Measurements from ENCODE around the gene PRSS2. TPM values are rescaled to one million over a fixed set of nuclear protein-coding genes. Genes with fewer than 3 reads are reported as not detected.

Gene PRSS2
- polyA plus RNA-seq, 1 donor: 60.4 TPM

- Histone ChIP-seq H3K27me3 (ENCODE audit: control insufficient read depth, insufficient read depth, low read length) (peaks cover 62% of the 10 kb centered on the region), H3K27ac (ENCODE audit: low read length) (no peak overlapping the region), H3K4me1 (ENCODE audit: control insufficient read depth, insufficient read depth, low read length) (peaks cover 5% of the 10 kb centered on the region), H3K4me3 (ENCODE audit: low read length) (no peak overlapping the region), H3K36me3 (ENCODE audit: control insufficient read depth, insufficient read depth, low read length) (no peaks in the 10 kb centered on the region), H3K9me3 (ENCODE audit: control insufficient read depth, low read depth, low read length) (no peaks in the 10 kb centered on the region)
- WGBS (ENCODE audit: insufficient coverage, low lambda C conversion rate): no CpG with 5 or more reads among the region's 2 CpGs
- DNase-seq: no peak
These were observed 21.8 kb downstream of the PRSS2 start for GRCh38 chr7:142792593-142792992.

GRCh38 chr7:142793156-142793555 is 22.4 kb downstream of the PRSS2 start:
- no peaks in the 10 kb centered on the region for H3K9me3 ChIP-seq (ENCODE audit: control insufficient read depth, low read depth, low read length)
- no peak overlapping the region for H3K27ac ChIP-seq (ENCODE audit: low read length)
- no peak for DNase-seq
- H3K4me1 ChIP-seq (ENCODE audit: control insufficient read depth, insufficient read depth, low read length): peaks cover 7% of the 10 kb centered on the region
- H3K36me3 ChIP-seq (ENCODE audit: control insufficient read depth, insufficient read depth, low read length): no peaks in the 10 kb centered on the region
- WGBS (ENCODE audit: insufficient coverage, low lambda C conversion rate): no CpG with 5 or more reads among the region's 5 CpGs
- H3K27me3 ChIP-seq (ENCODE audit: control insufficient read depth, insufficient read depth, low read length): peaks cover 68% of the 10 kb centered on the region
- no peak overlapping the region for H3K4me3 ChIP-seq (ENCODE audit: low read length)

DNA sequence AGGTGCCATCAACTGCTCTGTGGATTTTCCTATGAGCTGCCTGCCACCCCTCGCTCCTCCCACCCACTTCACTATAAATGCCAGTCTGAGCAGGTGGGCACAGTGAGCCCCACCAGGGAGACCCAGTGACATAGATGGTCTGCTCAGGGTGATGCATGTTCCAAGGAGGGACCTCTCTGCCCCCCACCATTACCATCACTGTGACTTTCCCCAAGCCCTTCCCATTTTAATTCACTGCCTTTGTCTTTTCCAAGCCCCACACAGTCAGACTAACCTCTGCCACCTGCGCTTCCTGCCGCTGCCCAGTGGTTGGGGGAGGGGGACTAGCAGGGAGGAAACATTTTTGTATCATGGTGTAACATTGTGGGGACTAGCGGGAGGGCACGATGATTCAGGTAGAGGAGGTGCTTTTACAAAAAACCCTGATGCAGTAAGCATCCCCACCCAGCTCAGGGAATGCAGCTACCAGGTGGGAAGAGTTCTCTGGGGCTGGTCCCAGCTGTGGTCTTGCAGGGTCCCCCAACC is 24.6 kb downstream of the PRSS2 start:
- Histone ChIP-seq H3K4me1 (ENCODE audit: control insufficient read depth, insufficient read depth, low read length) (peaks cover 7% of the 10 kb centered on the region), H3K4me3 (ENCODE audit: low read length) (no peak overlapping the region), H3K36me3 (ENCODE audit: control insufficient read depth, insufficient read depth, low read length) (no peaks in the 10 kb centered on the region), H3K27me3 (ENCODE audit: control insufficient read depth, insufficient read depth, low read length) (peaks cover 84% of the 10 kb centered on the region), H3K9me3 (ENCODE audit: control insufficient read depth, low read depth, low read length) (no peaks in the 10 kb centered on the region), H3K27ac (ENCODE audit: low read length) (no peak overlapping the region)
- DNase-seq: no peak
- no CpG with 5 or more reads among the region's 5 CpGs for WGBS (ENCODE audit: insufficient coverage, low lambda C conversion rate)

DNA sequence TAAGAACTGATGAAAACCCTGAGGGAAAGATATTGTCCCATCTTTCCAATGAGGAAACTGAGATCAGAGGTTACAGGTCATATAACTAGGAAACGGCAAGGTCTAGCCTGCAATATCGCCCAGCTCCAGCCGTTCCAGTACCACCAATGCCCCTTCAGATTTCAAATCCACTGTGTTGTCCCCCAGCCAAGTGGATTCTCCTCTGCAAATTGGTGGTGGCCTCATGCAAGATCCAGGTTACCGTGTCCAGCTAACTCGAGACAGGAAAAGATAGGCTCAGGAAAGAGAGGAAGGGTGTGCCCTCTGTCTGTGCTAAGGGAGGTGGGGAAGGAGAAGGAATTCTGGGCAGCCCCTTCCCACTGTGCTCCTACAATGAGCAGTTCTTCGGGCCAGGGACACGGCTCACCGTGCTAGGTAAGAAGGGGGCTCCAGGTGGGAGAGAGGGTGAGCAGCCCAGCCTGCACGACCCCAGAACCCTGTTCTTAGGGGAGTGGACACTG is 25.3 kb downstream of the PRSS2 start:
- Histone ChIP-seq H3K4me3 (ENCODE audit: low read length) (no peak overlapping the region), H3K27me3 (ENCODE audit: control insufficient read depth, insufficient read depth, low read length) (peaks cover 86% of the 10 kb centered on the region), H3K27ac (ENCODE audit: low read length) (no peak overlapping the region), H3K36me3 (ENCODE audit: control insufficient read depth, insufficient read depth, low read length) (no peaks in the 10 kb centered on the region), H3K4me1 (ENCODE audit: control insufficient read depth, insufficient read depth, low read length) (peaks cover 7% of the 10 kb centered on the region), H3K9me3 (ENCODE audit: control insufficient read depth, low read depth, low read length) (no peaks in the 10 kb centered on the region)
- no peak for DNase-seq
- WGBS (ENCODE audit: insufficient coverage, low lambda C conversion rate): no CpG with 5 or more reads among the region's 9 CpGs

- WGBS (ENCODE audit: insufficient coverage, low lambda C conversion rate): no CpG with 5 or more reads among the region's 74 CpGs
- Histone ChIP-seq H3K4me3 (ENCODE audit: low read length) (peak overlapping the region; percentile 18), H3K4me1 (ENCODE audit: control insufficient read depth, insufficient read depth, low read length) (peaks cover 7% of the 10 kb centered on the region), H3K27me3 (ENCODE audit: control insufficient read depth, insufficient read depth, low read length) (peaks cover 86% of the 10 kb centered on the region), H3K27ac (ENCODE audit: low read length) (no peak overlapping the region), H3K9me3 (ENCODE audit: control insufficient read depth, low read depth, low read length) (no peaks in the 10 kb centered on the region), H3K36me3 (ENCODE audit: control insufficient read depth, insufficient read depth, low read length) (no peaks in the 10 kb centered on the region)
- DNase-seq: no peak
These were observed 26.0 kb downstream of the PRSS2 start for GRCh38 chr7:142796501-142797390.

GRCh38 chr7:142797391-142798377 is 26.9 kb downstream of the PRSS2 start:
- H3K36me3 ChIP-seq (ENCODE audit: control insufficient read depth, insufficient read depth, low read length): no peaks in the 10 kb centered on the region
- peak overlapping the region; percentile 18 for H3K4me3 ChIP-seq (ENCODE audit: low read length)
- no peak overlapping the region for H3K27ac ChIP-seq (ENCODE audit: low read length)
- WGBS (ENCODE audit: insufficient coverage, low lambda C conversion rate): 0% methylated on average over 4 of the region's 33 CpGs
- H3K27me3 ChIP-seq (ENCODE audit: control insufficient read depth, insufficient read depth, low read length): peaks cover 82% of the 10 kb centered on the region
- no peak for DNase-seq
- H3K9me3 ChIP-seq (ENCODE audit: control insufficient read depth, low read depth, low read length): no peaks in the 10 kb centered on the region
- H3K4me1 ChIP-seq (ENCODE audit: control insufficient read depth, insufficient read depth, low read length): peaks cover 7% of the 10 kb centered on the region

DNA sequence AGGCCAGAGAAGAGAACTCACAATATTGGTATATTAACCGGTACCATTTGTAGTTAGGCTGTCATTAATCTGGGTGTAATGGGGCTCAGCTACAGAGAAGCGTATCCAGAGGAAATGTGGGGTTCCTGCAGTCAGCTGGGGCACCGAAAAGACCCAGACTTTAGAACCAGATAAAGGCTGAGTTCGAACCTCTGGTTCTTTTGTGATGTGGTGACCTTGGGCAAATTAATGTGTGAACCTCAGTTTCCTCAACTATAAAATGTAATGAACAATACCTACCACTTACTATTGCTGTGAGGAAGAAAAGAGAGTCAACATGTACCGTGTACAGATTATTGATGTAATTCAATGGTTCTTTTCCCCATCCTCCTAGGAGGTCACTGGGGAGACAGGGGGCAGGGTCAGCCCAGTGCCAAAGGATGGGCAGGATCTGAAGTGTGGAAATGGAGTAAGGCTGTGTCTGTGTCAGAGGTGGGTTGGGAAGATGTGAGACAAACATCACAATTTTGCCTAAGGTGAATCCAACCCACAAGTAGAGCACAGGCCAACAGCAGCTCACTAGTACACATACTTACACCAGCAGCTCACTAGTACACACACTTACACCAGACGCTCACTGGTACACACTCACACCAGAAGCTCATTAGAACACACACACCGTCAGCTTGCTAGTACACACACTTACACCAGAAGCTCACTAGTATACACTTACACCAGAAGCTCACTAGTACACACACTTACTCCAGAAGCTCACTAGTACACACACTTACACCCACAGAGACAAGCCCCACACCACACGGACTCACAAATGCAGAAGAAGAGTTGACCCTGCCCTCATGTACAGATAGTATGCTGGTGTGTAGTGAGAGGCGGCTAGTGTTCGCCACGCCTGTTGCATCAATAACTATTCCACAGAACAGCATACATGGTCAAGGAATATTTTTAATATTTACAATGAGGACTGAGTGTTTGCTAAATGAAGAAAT is 28.0 kb downstream of the PRSS2 start:
- Histone ChIP-seq H3K36me3 (ENCODE audit: control insufficient read depth, insufficient read depth, low read length) (no peaks in the 10 kb centered on the region), H3K4me1 (ENCODE audit: control insufficient read depth, insufficient read depth, low read length) (peaks cover 7% of the 10 kb centered on the region), H3K27ac (ENCODE audit: low read length) (no peak overlapping the region), H3K4me3 (ENCODE audit: low read length) (no peak overlapping the region), H3K9me3 (ENCODE audit: control insufficient read depth, low read depth, low read length) (no peaks in the 10 kb centered on the region), H3K27me3 (ENCODE audit: control insufficient read depth, insufficient read depth, low read length) (peaks cover 73% of the 10 kb centered on the region)
- DNase-seq: no peak
- WGBS (ENCODE audit: insufficient coverage, low lambda C conversion rate): no CpG with 5 or more reads among the region's 11 CpGs

GRCh38 chr7:142799437-142799835 is 28.7 kb downstream of the PRSS2 start:
- Histone ChIP-seq H3K27me3 (ENCODE audit: control insufficient read depth, insufficient read depth, low read length) (peaks cover 66% of the 10 kb centered on the region), H3K4me3 (ENCODE audit: low read length) (no peak overlapping the region), H3K9me3 (ENCODE audit: control insufficient read depth, low read depth, low read length) (no peaks in the 10 kb centered on the region), H3K4me1 (ENCODE audit: control insufficient read depth, insufficient read depth, low read length) (peaks cover 7% of the 10 kb centered on the region), H3K27ac (ENCODE audit: low read length) (no peak overlapping the region), H3K36me3 (ENCODE audit: control insufficient read depth, insufficient read depth, low read length) (no peaks in the 10 kb centered on the region)
- 80% methylated on average over 1 of the region's 3 CpGs for WGBS (ENCODE audit: insufficient coverage, low lambda C conversion rate)
- DNase-seq: no peak

DNA sequence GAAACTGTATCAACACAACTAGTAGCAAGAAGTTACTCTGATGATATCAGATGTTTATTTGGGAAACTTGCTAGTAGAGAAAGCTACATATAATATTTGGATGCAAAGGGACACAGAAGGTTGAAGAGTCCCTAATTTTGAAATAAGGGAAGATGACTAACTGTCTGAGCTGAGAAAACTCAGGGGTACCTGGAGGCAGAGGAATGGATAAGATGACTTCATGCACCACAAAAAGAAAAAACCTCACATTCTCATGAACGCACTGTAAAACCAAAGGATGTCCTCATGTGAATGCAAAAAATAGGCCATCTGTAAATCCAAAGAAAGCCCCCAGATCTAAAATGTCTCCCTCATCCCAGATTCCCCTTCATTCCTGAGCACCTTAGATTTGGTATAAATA is 29.3 kb downstream of the PRSS2 start:
- DNase-seq: no peak
- H3K27ac ChIP-seq (ENCODE audit: low read length): no peak overlapping the region
- peaks cover 64% of the 10 kb centered on the region for H3K27me3 ChIP-seq (ENCODE audit: control insufficient read depth, insufficient read depth, low read length)
- H3K36me3 ChIP-seq (ENCODE audit: control insufficient read depth, insufficient read depth, low read length): no peaks in the 10 kb centered on the region
- H3K4me3 ChIP-seq (ENCODE audit: low read length): no peak overlapping the region
- H3K9me3 ChIP-seq (ENCODE audit: control insufficient read depth, low read depth, low read length): no peaks in the 10 kb centered on the region
- WGBS (ENCODE audit: insufficient coverage, low lambda C conversion rate): 100% methylated on average over 1 of the region's 1 CpG
- peaks cover 7% of the 10 kb centered on the region for H3K4me1 ChIP-seq (ENCODE audit: control insufficient read depth, insufficient read depth, low read length)
